ENCODE results near the gene SYDE1.

Gene SYDE1

GRCh38 chr19:15115762-15116615, 8.8 kb downstream of the SYDE1 start:
- Histone ChIP-seq H3K4me3 (ENCODE audit: low read length in 2 of 2) (no peak overlapping the region), H3K4me1 (ENCODE audit: control insufficient read depth, insufficient read depth, low read length) (peaks cover 17% of the 10 kb centered on the region), H3K27ac (ENCODE audit: low read length) (peak overlapping the region; percentile 74), H3K9me3 (ENCODE audit: control insufficient read depth in 2 of 2, low read length in 2 of 2) (no peaks in the 10 kb centered on the region), H3K27me3 (ENCODE audit: control insufficient read depth in 1 of 2, insufficient read depth in 2 of 2, low read length in 2 of 2) (no peaks in the 10 kb centered on the region), H3K9ac (ENCODE audit: low read length in 2 of 2) (no peak overlapping the region), H3K36me3 (ENCODE audit: control insufficient read depth in 2 of 2, insufficient read depth in 2 of 2, low read length in 2 of 2) (peaks cover 67 to 80% of the 10 kb centered on the region in 2 donors)

DNA sequence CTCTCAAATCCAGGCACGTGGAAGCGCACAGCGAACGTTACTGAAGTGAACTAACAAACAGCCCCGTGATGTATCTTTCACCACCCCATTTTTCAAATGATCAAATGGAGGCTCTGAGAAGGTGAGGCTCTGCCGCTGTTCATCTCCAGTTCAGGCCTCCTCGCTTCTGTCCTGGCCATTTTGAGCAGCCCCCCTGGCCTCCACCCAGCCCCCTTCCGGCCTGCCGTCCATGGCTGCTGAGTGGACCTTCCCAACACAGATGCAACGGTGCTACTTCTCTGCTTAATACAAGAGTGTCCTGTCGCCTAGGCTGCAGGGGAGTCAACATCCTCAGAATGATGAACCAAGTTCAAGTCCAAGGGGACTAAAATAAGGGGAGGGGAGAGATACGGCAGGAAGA, 9.7 kb downstream of the SYDE1 start:
- Histone ChIP-seq H3K9ac (ENCODE audit: low read length in 2 of 2) (no peak overlapping the region), H3K4me1 (ENCODE audit: control insufficient read depth, insufficient read depth, low read length) (peaks cover 17% of the 10 kb centered on the region), H3K4me3 (ENCODE audit: low read length in 2 of 2) (no peak overlapping the region), H3K27ac (ENCODE audit: low read length) (peak overlapping the region; percentile 24), H3K27me3 (ENCODE audit: control insufficient read depth in 1 of 2, insufficient read depth in 2 of 2, low read length in 2 of 2) (no peaks in the 10 kb centered on the region), H3K9me3 (ENCODE audit: control insufficient read depth in 2 of 2, low read length in 2 of 2) (no peaks in the 10 kb centered on the region), H3K36me3 (ENCODE audit: control insufficient read depth in 2 of 2, insufficient read depth in 2 of 2, low read length in 2 of 2) (peaks cover 65 to 77% of the 10 kb centered on the region in 2 donors)

DNA sequence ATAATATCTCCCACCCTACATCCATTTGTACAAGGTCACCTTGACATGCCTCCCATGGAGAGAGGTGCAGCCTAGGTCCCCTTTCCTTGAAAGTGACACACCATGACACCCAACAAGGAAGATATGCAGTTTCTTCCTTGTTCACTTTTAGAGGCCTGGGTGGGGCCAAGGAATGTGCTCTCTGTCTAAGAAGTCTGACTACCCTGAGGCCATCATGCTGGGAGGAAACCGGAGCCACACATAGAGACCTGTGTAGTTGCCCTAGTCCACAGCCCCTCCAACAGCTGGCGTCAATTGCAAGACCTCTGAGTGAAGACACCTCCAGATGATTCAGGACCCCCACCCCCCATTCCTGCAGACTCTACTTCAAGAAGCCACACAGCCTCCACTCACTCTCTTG, 11.0 kb downstream of the SYDE1 start:
- H3K27me3 ChIP-seq (ENCODE audit: control insufficient read depth in 1 of 2, insufficient read depth in 2 of 2, low read length in 2 of 2): no peaks in the 10 kb centered on the region
- peaks cover 69 to 78% of the 10 kb centered on the region in 2 donors for H3K36me3 ChIP-seq (ENCODE audit: control insufficient read depth in 2 of 2, insufficient read depth in 2 of 2, low read length in 2 of 2)
- H3K4me3 ChIP-seq (ENCODE audit: low read length in 2 of 2): no peak overlapping the region
- peaks cover 26% of the 10 kb centered on the region for H3K4me1 ChIP-seq (ENCODE audit: control insufficient read depth, insufficient read depth, low read length)
- H3K9ac ChIP-seq (ENCODE audit: low read length in 2 of 2): no peak overlapping the region
- H3K27ac ChIP-seq (ENCODE audit: low read length): no peak overlapping the region
- H3K9me3 ChIP-seq (ENCODE audit: control insufficient read depth in 2 of 2, low read length in 2 of 2): no peaks in the 10 kb centered on the region

DNA sequence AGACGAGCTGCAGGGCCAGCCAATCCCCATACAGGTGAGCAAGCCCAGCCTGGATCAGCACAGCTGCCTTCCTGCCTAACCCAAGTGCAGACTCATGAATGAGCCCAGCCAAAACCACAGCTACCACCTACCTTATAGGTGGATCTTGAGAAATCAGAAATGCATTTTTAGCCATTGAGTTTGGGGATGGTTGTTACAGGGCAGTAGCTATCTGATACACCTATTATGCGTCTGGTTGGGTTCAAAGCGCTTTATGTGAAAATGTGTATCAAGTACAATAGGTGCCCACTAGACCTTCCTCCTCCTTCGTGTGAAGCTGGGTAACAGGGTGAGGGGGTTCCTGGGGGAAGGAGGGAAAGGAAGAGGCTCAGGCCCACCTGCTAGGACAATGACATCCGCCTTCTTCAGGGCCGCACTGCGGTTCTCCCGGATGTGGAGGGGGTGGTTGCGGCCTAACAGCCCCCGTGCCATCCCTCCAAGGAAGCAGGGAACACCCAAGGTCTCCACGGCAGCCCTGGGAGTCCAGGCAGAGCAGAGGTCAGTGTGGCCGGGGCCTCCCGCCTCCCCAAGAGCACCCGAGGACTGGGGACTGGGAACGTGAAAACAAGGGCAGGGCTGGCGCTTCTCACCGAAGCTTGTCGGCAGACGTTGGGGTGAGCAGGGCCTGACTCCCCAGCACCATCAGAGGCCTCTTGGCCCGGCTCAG, 11.7 kb downstream of the SYDE1 start:
- H3K4me3 ChIP-seq (ENCODE audit: low read length in 2 of 2): no peak overlapping the region
- no peak overlapping the region for H3K9ac ChIP-seq (ENCODE audit: low read length in 2 of 2)
- H3K27me3 ChIP-seq (ENCODE audit: control insufficient read depth in 1 of 2, insufficient read depth in 2 of 2, low read length in 2 of 2): no peaks in the 10 kb centered on the region
- H3K4me1 ChIP-seq (ENCODE audit: control insufficient read depth, insufficient read depth, low read length): peaks cover 32% of the 10 kb centered on the region
- no peak overlapping the region for H3K27ac ChIP-seq (ENCODE audit: low read length)
- no peaks in the 10 kb centered on the region for H3K9me3 ChIP-seq (ENCODE audit: control insufficient read depth in 2 of 2, low read length in 2 of 2)
- H3K36me3 ChIP-seq (ENCODE audit: control insufficient read depth in 2 of 2, insufficient read depth in 2 of 2, low read length in 2 of 2): peaks cover 65 to 72% of the 10 kb centered on the region in 2 donors

GRCh38 chr19:15120135-15121026, 13.2 kb downstream of the SYDE1 start:
- peaks cover 63 to 66% of the 10 kb centered on the region in 2 donors for H3K36me3 ChIP-seq (ENCODE audit: control insufficient read depth in 2 of 2, insufficient read depth in 2 of 2, low read length in 2 of 2)
- no peak overlapping the region for H3K9ac ChIP-seq (ENCODE audit: low read length in 2 of 2)
- H3K4me3 ChIP-seq (ENCODE audit: low read length in 2 of 2): no peak overlapping the region

GRCh38 chr19:15122331-15123030, 15.3 kb downstream of the SYDE1 start:
- H3K27ac ChIP-seq (ENCODE audit: low read length): peak overlapping the region; percentile 98
- H3K36me3 ChIP-seq (ENCODE audit: control insufficient read depth in 2 of 2, insufficient read depth in 2 of 2, low read length in 2 of 2): peaks cover 44 to 47% of the 10 kb centered on the region in 2 donors
- no peak overlapping the region for H3K4me3 ChIP-seq (ENCODE audit: low read length in 2 of 2)
- no peaks in the 10 kb centered on the region for H3K27me3 ChIP-seq (ENCODE audit: control insufficient read depth in 1 of 2, insufficient read depth in 2 of 2, low read length in 2 of 2)
- H3K9ac ChIP-seq (ENCODE audit: low read length in 2 of 2): no peak overlapping the region
- H3K9me3 ChIP-seq (ENCODE audit: control insufficient read depth in 2 of 2, low read length in 2 of 2): no peaks in the 10 kb centered on the region
- peaks cover 31% of the 10 kb centered on the region for H3K4me1 ChIP-seq (ENCODE audit: control insufficient read depth, insufficient read depth, low read length)

More at GRCh38 chr19:15120135-15121026, 13.2 kb downstream of the SYDE1 start:
- peaks cover 35% of the 10 kb centered on the region for H3K4me1 ChIP-seq (ENCODE audit: control insufficient read depth, insufficient read depth, low read length)
- H3K27ac ChIP-seq (ENCODE audit: low read length): no peak overlapping the region
- H3K27me3 ChIP-seq (ENCODE audit: control insufficient read depth in 1 of 2, insufficient read depth in 2 of 2, low read length in 2 of 2): no peaks in the 10 kb centered on the region
- no peaks in the 10 kb centered on the region for H3K9me3 ChIP-seq (ENCODE audit: control insufficient read depth in 2 of 2, low read length in 2 of 2)

GRCh38 chr19:15123031-15123890, 16.1 kb downstream of the SYDE1 start:
- Histone ChIP-seq H3K27me3 (ENCODE audit: control insufficient read depth in 1 of 2, insufficient read depth in 2 of 2, low read length in 2 of 2) (no peaks in the 10 kb centered on the region), H3K36me3 (ENCODE audit: control insufficient read depth in 2 of 2, insufficient read depth in 2 of 2, low read length in 2 of 2) (peaks cover 37 to 39% of the 10 kb centered on the region in 2 donors), H3K4me1 (ENCODE audit: control insufficient read depth, insufficient read depth, low read length) (peaks cover 31% of the 10 kb centered on the region), H3K9me3 (ENCODE audit: control insufficient read depth in 2 of 2, low read length in 2 of 2) (no peaks in the 10 kb centered on the region), H3K9ac (ENCODE audit: low read length in 2 of 2) (peak overlapping the region; percentile 25 to 51), H3K27ac (ENCODE audit: low read length) (peak overlapping the region; percentile 98), H3K4me3 (ENCODE audit: low read length in 2 of 2) (peak overlapping the region; percentile 32 to 95)

DNA sequence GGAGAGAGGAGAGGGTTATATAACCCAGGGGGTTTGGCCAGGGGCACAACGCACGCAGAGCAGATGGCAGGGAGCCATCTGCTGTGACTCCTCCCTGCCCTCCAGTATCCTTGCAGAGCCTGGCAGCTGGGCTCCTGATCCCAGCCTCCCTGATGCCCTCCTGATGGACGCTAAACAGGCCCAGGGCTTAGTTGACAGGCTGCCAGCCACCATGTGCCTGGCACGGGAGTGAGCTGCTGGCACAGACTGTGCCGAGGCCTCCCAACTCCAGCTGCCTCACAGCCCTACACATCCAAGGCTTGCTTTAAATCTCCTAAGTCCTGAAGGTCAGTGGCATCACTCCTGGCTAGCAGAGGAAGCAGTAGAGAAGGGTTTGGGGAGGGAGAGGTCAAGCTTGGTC, 16.7 kb downstream of the SYDE1 start:
- H3K4me3 ChIP-seq (ENCODE audit: low read length in 2 of 2): peak overlapping the region; percentile 80 to 95
- H3K36me3 ChIP-seq (ENCODE audit: control insufficient read depth in 2 of 2, insufficient read depth in 2 of 2, low read length in 2 of 2): peaks cover 30 to 32% of the 10 kb centered on the region in 2 donors
- H3K9ac ChIP-seq (ENCODE audit: low read length in 2 of 2): peak overlapping the region; percentile 85 to 94
- H3K9me3 ChIP-seq (ENCODE audit: control insufficient read depth in 2 of 2, low read length in 2 of 2): no peaks in the 10 kb centered on the region
- H3K27ac ChIP-seq (ENCODE audit: low read length): peak overlapping the region; percentile 98
- peaks cover 31% of the 10 kb centered on the region for H3K4me1 ChIP-seq (ENCODE audit: control insufficient read depth, insufficient read depth, low read length)
- H3K27me3 ChIP-seq (ENCODE audit: control insufficient read depth in 1 of 2, insufficient read depth in 2 of 2, low read length in 2 of 2): no peaks in the 10 kb centered on the region

GRCh38 chr19:15124572-15125231, 17.5 kb downstream of the SYDE1 start:
- peaks cover 31% of the 10 kb centered on the region for H3K4me1 ChIP-seq (ENCODE audit: control insufficient read depth, insufficient read depth, low read length)
- H3K27ac ChIP-seq (ENCODE audit: low read length): peak overlapping the region; percentile 98
- H3K4me3 ChIP-seq (ENCODE audit: low read length in 2 of 2): peak overlapping the region; percentile 80 to 95
- peaks cover 25 to 27% of the 10 kb centered on the region in 2 donors for H3K36me3 ChIP-seq (ENCODE audit: control insufficient read depth in 2 of 2, insufficient read depth in 2 of 2, low read length in 2 of 2)
- no peaks in the 10 kb centered on the region for H3K9me3 ChIP-seq (ENCODE audit: control insufficient read depth in 2 of 2, low read length in 2 of 2)
- peak overlapping the region; percentile 85 to 94 for H3K9ac ChIP-seq (ENCODE audit: low read length in 2 of 2)
- no peaks in the 10 kb centered on the region for H3K27me3 ChIP-seq (ENCODE audit: control insufficient read depth in 1 of 2, insufficient read depth in 2 of 2, low read length in 2 of 2)
